Kasumi-1 (cell line): ENCODE results near the gene DLEC1.
"Not testable (repeated sequence)": the region's sequence is repeated elsewhere in the genome, so short reads cannot be mapped to it uniquely, and the experiment has no call there.

Experiments used
- DNase-seq, 2 experiments: peaks; one replicate each; lab custom pipeline; 2025; lab: John Stamatoyannopoulos, UW

Gene DLEC1

DNA sequence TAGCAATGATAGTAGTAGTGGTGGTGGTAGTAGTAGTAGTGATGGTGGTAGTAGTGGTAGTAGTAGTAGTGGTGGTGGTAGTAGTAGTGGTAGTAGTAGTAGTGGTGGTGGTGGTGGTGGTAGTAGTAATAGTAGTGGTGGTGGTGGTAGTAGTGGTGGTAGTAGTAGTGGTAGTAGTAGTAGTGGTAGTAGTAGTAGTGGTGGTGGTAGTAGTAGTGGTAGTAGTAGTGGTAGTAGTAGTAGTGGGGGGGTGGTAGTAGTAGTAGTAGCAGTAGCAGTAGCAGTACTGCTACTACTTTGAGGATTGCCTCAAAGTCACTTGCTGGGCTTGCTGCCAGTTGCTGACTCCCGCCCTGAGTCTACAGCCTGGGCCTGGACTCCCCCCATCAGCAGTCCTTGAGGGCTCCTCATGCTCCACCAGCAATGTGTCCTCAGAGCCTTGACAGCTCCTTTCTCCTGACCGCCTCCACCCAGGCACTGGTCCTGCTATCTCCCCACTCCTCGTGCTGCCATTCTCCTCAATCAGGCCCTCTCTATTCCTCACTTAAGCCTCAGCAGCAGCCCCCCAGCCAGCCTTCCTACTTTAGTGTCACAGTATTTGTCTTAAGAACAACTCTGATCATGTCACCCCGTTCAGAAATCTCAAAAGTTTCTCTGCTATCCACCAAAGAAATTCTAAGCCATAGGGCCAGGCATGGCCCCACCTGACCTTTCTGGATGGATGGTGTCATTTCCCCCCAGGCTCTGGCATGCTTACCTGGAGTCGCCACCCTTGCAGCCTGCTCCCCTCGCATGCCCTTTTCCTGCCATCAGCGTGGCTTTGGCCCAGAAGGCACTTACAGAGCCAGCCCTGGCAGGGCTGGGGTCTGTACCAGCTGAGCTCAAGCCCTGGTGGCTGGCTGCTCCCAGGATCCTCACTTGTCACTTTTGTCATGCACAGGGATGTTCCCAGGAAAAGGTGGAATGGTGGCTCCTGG lies 45.6 kb downstream of the DLEC1 start:
- DNase-seq = no peak

GRCh38 chr3:38085311-38085942 lies 46.4 kb downstream of the DLEC1 start:
- DNase-seq = no peak

DNA sequence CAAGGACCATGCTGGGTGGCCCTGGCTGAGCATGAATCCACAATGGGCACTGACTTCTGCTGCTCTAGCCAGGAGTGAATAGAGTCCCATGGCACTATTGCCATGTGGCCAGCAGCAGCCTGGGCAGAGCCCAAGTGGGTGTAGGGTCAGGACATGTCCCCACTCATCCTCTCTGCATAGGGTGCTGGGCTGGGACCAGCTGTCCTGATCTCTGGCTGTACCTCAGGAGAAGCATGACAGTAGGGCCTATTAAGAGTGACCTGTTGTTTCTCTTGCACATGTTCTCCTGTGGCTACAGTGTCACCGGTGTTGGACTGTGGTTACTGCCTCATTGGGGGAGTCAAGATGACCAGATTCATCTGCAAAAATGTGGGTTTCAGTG lies 46.9 kb downstream of the DLEC1 start:
- DNase-seq = no peak

- no peak for DNase-seq
Measured at GRCh38 chr3:38086496-38086895, 47.5 kb downstream of the DLEC1 start.

GRCh38 chr3:38087278-38087677 lies 48.3 kb downstream of the DLEC1 start:
- DNase-seq = not testable (repeated sequence)

GRCh38 chr3:38088126-38089078 lies 49.4 kb downstream of the DLEC1 start:
- no peak for DNase-seq

- DNase-seq = no peak
Measured at GRCh38 chr3:38089163-38089562, 50.2 kb downstream of the DLEC1 start.

DNA sequence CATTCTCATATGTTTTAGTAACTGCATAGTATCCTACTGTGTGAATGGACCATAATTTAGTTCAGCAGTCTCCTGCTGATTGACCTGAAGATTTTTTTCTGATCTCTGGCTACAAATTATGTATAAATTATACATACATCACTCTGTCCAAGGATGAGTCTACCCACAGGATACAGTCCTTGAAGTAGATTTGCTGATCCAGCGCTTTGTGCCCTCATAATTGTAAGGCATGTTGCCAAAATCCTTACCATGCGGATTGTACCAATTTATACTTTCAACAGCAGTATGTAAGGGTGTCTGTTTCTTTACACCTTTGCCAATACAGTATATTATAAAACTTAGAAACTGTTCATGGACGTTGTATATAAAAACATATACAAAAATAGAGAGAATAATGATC lies 51.4 kb downstream of the DLEC1 start:
- DNase-seq = no peak

DNA sequence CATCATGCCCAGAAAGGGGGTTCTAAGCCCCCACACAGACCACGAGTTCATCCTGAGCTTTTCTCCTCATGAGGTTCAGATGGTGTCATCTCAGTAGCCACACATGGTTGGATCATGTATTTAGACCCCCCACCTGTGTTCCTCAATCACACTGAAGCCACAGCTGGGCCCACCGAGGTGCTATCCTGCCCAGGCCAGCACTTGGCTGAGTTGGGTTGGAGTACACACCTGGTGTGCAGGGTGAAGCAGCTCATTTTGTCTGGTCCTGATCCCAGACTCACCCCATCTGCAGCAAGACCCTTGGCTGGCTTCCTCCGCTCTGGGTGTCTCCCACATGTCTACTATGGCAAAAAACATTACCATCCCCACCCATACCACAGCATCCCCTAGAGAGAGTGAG lies 56.0 kb downstream of the DLEC1 start:
- DNase-seq = no peak

DNA sequence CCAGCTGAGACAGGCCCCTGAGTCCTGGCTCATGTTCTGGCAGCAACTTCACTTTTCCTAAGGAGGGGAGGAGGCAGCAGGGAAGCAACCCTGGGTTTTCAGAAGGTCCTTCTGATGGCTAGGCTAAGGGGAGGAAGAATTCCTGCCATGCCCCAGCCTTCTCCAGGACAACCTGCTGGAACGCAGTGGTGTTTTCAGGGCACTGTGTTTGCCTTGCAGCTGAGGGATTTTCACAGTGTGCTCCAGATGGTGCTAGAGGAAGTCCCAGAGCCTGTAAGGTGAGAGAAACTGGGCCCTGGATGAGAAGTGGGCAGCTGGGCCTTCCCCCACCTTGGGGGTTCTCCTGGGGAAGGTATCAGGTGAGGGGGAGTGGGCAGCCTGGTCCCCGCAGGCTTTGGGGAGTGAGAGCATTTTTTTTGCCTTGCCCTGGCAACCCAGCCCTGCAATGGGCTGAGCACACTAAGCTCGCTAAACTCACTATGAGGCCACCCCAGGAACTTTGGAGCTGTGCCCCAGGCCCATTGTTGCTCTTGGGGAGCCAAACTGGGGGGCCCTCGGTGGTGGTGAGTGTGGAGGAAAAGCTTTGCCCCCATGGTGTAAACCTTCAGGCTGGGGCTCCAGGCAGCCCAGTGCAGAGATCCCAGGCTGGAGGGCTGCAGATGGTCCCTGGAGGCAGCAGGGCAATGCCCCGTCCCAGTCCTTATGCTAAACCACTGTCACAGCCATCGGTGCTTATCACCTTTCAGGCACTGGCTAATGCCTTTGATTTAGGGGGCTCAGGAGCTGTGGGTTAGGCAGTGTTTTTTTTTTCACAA lies 56.9 kb downstream of the DLEC1 start:
- no peak for DNase-seq

GRCh38 chr3:38097446-38098375 lies 58.7 kb downstream of the DLEC1 start:
- DNase-seq = no peak

DNA sequence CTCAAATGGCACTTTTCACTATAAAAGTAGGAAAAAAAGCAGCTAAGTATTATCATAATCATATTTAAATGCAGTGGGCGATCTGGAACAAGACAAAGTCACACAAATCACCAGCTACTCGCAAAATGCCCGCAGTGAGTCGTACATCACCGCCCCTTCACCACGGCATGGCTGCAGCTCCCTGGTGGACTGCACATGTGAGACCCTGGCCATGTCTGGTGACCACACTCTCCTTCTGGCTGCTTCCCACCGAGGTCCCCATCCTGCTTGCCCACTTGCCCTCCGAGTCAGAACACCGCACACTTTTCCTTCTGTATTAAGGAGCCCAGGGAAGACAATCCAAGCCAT lies 59.3 kb downstream of the DLEC1 start:
- DNase-seq = no peak

- no peak for DNase-seq
Measured at GRCh38 chr3:38099518-38099917, 60.5 kb downstream of the DLEC1 start.

DNA sequence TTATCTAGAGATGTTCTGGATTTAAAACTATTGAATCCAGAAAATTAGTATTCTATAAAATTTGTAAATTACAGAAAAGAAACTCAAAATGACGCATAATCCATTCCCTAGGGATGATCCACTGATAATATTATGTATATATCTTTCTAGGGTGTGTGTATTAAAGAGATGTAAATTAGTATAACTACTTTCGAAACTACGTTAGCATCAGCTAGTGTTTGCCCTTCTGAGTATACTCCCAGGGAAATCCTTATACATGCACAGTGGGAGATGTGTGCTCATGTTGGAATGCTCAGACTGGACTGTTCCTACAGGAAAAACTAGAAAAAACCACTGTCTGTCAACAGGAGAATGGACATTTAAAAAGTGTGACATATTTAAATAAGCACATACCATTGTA lies 61.5 kb downstream of the DLEC1 start:
- DNase-seq = no peak

DNA sequence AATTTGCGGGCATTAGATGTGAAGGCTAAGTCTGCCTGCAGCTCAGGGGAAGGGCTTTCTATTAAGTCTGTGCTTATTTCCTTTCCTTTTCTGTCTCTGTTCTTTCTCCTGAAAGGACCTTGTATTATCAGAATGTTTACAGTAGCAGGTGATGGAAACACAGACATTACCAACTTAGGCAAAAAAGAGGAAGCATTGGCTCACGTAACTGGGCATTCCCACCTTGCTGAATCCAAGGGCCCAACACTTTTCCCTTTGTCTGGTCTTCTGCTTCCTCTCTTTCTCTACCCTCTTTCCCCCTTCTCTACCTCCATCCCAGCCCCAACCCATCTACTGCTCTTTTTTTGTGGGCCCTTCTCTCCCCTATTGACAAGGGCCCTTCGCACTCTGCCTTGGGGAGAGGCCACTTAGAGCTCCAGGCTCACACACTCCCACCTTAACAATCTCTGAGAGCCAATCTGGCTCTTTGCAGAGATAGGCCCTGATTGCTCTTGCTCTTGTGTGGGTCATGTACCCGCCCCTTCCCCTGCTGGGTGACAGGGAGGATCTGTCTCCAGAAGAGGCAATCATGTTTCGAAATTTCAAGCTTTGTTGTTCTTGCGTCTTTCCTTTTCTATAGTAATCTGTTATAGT lies 62.9 kb downstream of the DLEC1 start:
- DNase-seq = no peak

GRCh38 chr3:38102444-38102814 lies 63.4 kb downstream of the DLEC1 start:
- no peak for DNase-seq

DNA sequence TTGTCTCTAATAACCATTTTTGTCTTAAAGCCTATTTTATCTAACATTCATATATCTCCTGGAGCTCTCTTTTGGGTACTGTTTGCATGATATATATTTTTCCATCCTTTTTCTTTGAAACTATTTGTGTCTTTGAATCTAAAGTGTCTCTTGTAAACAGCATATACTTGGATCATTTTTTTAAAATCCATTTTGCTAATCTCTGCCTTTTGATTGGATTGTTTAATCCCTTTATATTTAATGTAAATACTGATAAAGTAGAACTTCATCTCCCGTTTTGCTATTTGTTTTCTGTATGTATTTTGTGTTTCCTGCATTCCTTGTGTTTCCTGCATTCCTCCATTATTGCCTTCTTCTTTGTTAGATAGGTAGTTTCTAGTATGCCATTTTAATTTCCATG lies 66.5 kb downstream of the DLEC1 start:
- DNase-seq = no peak

GRCh38 chr3:38107911-38108648 lies 69.1 kb downstream of the DLEC1 start:
- no peak for DNase-seq
